GM19193 (cell line): ENCODE measurements around the gene RTP2.

Experiments used
- POLR2A ChIP-seq: IDR thresholded peaks from 4 replicates; pipeline ENCODE4 v1.6.1; 2011; ENCODE audit not compliant: insufficient read depth, insufficient read length; ENCODE audit errors: extremely low read depth

Gene RTP2

DNA sequence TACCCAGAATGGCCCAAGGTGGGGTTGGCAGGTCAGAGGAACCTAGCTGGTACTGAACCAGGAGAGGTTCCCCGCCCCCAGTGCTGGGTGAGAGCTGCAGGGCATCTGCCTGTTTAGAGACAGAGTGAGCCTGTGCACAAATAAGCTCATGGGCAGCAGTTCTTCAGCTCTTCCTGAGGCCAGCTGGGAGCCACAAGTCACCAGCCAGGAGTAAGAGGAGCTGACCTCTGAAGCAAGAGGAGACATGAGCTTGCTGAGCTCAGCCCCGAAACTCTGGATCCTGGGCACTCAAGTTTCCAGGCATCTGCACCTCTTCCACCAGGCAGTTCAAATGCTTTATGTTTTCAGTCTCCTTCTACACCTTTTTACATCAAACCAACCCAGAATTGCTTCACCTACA lies 2.1 kb downstream of the RTP2 start:
- no peak for TF ChIP-seq POLR2A

DNA sequence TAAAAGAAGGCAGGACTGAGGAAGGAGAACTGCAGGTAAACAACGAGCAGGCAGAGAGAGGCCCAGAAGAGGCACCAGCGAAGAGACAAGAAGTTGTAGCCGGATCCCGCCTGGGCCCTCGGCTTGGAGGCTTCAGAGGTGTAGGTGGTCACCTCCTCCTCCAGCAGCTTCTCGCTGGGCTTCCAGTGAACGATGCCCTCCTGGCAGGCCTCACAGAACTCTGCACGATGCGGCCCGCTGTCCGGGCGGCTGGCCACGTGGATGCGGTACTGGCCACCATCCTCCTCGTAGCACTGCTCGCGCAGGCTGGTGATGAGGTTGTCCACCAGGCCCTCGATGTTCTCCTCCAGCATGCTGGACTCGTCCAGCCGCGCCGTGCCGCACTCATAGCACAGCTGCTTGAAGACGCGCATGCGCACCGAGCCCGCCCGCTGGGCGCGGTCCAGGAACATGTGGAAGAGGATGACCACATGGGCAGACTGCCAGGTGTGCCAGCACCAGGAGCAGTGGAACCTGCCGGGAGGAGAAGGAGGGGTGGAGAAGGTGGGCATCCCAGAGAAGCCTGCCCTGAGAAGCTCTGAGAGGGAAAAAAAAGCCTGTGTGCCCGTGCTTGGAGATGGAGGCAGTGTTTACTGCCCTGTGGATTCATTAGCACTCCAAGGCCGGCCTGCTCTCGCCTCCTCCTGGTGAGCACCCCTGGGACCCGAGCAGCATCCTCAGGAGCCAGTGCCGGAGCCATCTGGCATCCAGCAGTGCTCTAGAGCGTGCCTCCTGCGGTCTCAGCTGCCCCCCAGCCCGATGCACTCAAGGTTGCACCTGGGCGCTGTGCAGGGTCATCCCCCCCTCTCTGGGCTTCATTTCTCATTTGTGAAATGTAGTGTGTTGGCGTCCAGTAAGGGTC lies 3.6 kb downstream of the RTP2 start:
- no peak for TF ChIP-seq POLR2A

DNA sequence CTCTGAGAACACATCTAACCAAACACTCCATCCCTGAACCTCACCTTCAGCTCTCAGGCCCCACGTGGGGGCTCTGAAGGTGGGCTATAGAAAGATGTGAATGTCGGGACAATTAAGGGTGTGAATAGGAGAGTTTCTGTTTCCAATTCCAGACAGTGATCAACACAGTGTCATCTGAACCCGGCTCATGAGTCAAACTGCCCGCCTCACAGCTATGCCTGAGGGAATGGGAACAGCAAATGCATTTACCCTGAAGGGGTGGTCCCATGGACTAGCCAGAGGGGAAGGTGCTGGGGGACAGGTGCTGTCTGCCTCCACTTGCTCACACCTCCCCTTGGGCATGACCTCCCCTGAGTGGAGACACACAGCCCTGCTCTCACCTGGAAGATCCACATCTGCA lies 6.3 kb downstream of the RTP2 start:
- TF ChIP-seq POLR2A, result no peak

DNA sequence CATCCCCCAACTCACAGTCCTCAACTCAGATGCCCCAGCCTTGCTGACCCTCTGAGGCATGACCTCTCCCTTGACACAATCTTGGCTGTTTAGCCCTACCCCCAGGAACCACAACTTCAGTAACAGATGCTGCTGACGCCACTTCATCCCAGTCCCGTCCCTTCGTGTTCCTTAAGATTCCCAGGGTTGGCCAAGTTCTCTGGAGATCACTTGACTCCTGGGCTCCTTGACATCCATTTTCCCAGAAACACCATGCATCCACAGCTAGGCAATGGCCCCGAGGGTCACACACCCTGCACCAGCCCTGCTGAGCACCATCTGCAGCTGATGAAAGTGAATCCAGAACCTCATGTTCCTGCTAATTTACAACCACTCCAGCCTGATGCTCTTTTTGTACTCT lies 6.9 kb downstream of the RTP2 start:
- TF ChIP-seq POLR2A, result no peak

DNA sequence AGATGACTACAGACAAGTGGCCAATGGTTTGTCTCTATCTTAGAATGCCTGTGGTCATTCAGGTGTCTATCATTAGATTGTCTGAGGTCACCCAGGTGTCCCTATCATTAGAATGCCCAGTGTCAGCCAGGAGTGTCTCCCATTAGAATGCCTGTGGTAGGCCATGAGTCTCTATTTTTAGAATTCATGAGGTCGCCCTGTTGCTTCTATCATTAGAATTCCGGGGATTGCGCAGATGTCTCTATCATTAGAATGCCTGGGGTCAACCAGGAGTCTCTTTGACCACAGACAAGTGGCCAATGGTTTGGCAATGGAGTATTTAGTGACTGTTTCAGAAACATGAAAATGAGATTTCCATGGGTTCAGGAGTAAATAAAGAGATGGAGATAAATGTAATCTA lies 7.6 kb downstream of the RTP2 start:
- TF ChIP-seq POLR2A, result no peak

DNA sequence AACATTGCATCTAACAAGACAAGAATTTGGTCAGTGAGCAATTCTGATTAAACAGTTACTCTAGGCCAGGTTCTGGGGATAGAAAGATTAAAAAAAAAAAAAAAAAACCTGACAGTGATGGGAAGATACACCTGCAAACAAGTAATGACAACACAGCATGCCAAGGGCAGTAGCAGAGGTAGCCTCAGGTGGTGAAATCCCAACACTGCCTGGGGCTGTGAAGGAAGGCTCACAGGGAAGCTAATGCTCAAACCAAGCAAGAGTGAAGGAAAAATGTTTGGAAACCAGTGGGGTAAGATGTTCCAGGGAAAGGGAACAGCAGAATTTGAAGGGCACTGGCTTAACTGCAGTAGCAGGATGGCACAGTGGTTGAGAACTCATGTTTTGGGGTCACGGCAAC lies 8.9 kb downstream of the RTP2 start:
- no peak for TF ChIP-seq POLR2A

DNA sequence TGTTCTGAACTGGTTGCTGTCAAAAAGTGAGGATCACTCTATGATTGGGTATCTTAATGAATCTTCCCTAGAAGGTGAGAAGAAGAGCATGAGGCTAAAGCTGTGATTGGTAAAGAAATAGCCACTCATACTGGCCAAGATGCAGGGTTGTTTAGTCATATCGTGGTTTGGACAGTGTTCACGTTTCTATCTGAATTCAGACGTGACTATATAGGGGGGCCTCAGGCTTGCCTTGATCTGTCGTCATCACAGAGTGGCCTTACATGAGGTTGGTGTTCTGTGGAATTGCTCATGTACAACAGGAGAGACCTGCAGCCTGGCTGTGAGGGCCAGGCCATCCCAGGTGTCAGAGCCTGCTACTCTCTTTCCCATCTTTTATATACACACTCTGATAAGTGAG lies 12.4 kb downstream of the RTP2 start:
- no peak for TF ChIP-seq POLR2A

DNA sequence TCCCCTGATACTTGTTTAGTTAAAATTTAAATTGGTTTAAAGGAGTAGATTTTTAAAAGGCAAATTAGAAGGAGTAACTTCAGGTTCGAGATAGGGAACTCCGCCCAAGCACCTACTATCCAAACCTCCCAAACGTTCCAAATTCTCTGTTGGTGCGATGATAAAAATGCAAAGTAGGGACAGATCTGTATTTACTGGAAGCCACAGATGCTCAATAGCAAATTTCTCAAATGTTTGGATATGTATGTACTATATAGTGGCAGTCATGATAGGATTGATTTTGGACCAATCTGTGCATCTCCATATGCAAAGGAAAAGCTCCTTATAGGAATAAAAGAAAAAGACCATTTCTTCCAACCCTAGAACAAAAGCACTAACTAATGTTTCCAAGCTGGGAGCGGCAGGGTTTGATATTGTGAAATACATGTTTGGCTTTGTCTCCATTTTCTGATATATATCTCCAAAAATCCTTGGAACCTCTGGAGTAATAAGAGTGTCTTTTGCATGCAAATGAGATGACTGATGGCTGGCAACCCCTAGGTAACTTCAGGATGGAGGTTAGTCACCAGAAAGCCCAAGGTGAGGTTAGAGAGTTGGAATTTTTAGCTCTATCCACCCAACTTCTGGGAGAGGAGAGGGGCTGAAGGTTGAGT lies 15.6 kb downstream of the RTP2 start:
- no peak for TF ChIP-seq POLR2A

DNA sequence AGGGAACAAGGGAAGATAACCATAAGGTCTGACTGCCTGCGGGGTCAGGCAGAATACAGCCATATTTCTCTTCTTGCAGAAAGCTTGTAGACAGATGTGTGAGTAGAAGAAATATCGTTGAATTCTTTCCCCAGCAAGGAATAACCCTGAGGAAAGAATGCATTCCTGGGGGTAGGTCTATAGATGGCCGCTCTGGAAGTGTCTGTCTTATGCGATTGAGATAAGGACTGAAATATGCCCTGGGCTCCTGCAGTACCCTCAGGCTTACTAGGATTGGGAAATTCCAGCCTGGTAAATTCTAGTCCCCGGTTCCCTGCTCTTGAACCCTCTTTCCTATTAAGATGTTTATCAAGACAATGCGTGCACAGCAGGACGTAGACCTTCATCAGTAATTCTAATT lies 16.4 kb downstream of the RTP2 start:
- TF ChIP-seq POLR2A, result no peak

DNA sequence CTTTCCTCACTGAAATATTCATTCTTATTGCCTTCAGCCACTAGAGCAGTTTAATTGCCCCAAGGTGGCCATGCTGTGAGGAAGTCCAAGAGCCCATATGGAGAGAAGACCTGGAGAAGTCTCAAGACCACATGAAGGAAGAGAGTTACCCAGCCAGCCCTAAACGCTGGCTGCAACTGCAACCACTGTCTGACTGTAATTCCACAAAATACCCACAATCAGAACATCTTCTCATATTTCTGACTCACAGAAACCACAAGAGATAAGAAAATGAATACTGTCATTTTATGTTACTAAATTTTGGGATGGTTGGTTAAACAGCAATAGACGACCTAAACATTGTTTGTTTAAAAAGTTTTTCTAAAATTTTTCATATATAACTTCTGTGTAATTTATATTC lies 17.5 kb downstream of the RTP2 start:
- no peak for TF ChIP-seq POLR2A

DNA sequence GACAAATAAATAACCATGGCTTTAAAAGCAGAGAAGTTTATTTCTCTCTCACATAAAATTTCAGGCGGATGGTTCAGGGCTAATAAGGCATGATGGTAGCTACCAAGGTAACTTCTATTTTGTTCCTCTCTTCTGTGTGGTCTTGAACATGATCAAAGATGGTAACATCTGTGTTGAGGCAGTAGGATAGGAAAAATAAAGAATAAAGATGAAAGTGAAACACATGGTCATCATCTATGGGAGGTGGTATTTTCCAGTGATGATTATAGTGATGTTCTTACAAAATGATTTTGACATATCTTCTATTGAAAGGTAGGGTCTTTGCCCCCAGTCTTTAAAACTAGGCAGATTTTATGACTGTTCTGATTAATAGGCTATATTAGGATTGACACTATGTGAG lies 17.9 kb downstream of the RTP2 start:
- no peak for TF ChIP-seq POLR2A

DNA sequence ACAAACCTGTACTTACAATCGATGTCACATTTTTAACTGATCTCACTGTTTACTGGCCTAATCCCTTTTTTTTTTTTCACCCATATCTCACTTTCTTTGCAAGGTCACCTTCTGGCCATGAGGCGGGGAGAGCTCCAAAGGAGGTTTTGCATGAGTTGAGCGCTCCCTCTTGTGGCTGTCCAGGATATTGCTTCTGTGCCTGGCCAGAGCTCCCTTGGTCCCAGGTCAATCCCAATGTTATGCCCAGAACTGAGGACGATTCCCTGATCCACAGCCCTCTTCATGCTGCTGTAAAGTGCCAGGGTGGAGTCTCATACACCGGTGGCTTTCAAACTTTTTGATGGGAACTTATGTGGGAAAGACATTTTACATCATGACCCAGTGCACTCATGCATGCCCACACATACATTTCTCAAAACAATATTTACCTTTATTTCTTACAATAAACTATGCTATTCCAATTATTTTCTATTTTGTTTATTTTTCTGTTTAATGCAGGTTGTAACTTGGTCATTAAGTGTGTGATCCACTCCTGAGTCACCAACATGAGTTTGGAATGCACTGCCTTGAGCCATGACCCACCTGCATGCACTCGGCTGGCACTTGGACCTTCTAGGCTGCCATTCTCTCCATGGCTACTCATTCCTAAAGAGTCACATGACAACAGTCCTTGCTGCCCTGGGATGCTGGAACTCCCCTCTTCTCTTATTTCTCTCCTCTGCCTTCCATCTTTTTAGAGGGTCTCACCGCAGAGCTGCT lies 22.5 kb downstream of the RTP2 start:
- TF ChIP-seq POLR2A, result no peak

DNA sequence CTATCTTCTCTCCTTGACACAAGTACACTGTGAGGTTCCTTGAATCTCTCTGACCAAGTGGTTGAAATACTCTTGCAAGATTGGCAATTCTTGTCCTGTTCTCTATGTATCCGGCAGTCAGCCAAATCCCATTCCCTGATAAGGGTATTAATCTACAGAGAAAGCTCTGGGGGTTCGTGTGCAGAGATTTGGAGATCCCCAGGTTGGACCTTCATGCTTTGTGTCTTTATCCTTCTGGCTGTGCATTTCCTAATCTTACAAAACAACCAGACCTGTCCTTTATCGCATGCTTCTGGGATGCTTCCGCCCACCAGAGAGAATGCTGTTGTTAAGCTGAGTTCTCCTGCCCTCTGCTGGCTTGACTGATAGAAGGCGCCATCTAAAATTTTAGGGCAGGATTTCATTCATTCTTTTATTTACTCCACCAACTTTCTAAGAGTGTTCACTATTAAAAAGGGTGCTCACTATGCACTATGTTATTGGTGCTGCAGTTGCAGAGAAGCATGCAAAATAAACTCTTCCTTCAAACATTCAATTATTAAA lies 23.6 kb downstream of the RTP2 start:
- TF ChIP-seq POLR2A, result no peak

DNA sequence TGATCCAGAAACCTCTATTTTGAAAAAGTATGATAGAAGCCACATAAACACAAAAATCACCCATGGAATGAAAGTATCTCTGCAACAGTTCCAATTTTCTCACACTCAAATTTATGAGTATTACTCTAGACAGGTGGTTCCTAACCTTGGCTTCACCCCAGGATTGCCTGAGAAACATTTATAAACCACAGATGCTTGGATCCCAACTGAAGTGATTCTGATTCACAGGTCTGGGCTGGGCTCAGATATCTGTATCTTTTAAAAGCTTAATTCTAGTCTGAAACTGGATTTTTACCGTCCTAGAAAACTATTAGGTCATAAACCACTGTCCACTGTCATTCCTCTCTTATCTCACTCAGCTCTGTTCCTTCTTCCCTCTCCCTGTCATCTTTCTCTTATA lies 24.8 kb downstream of the RTP2 start:
- no peak for TF ChIP-seq POLR2A

DNA sequence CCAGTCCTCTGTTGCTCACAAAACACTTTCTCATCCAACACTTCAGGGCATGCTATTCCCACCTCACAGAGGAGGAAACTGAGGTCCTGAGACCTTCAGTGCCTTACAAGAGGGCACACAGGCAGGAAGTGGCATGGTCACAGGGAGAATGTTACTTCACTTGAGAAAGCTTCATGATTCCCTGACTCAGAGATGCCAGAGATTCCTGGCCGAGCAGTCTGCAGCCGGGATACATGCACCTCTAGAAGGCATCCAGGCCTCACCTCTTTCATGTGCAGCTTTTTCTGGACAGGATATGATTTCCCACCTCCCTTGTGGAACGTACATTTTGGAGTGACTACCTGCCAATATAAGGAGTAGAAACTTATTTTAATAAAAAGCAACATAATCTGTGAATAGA lies 29.3 kb downstream of the RTP2 start:
- TF ChIP-seq POLR2A, result no peak
